OCI-LY1 (cell line): ENCODE data around the gene TGFBR2.

Experiments
- CTCF ChIP-seq: fragments of 200-600 bp; sonication (generic), shearing (Covaris generic); IDR thresholded peaks from 2 replicates; pipeline ENCODE4 v1.5.1; 2017; ENCODE audit warnings: mild to moderate bottlenecking, antibody characterized with exemption, low read length, moderate library complexity, mixed read lengths
- EZH2 ChIP-seq: fragments of 200-600 bp; sonication (generic), shearing (Covaris generic); IDR thresholded peaks from 2 replicates; pipeline ENCODE4 v1.8.0; 2017; ENCODE audit warnings: borderline replicate concordance, mixed run types, mild to moderate bottlenecking, antibody characterized with exemption, low read length, moderate library complexity, mixed read lengths

DNA sequence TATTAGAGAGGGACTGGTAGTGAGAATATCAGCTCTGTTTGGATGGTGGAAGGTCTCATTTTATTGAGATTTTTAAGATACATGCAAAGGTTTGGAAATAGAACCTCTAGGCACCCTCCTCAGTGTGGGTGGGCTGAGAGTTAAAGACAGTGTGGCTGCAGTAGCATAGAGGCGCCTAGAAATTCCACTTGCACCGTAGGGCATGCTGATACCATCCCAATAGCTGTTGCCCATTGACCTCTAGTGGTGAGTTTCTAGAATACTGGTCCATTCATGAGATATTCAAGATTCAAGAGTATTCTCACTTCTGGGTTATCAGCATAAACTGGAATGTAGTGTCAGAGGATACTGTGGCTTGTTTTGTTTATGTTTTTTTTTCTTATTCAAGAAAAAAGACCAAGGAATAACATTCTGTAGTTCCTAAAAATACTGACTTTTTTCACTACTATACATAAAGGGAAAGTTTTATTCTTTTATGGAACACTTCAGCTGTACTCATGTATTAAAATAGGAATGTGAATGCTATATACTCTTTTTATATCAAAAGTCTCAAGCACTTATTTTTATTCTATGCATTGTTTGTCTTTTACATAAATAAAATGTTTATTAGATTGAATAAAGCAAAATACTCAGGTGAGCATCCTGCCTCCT, 87.2 kb downstream of the TGFBR2 start:
- TF ChIP-seq CTCF = peak; percentile 88
- TF ChIP-seq EZH2 = no peak
